Right cardiac atrium (tissue), 5 donors: ENCODE data around the gene JUNB. TPM values are rescaled to one million over a fixed set of nuclear protein-coding genes. Genes with fewer than 3 reads are reported as not detected.

Source experiments
- ATAC-seq, 2 donors: fragments of 200-7000 bp; cut with Tn5 transposase; one replicate each; pipeline versions ENCODE4 v1.8.0 to v1.9.1; 2020; ENCODE audit warnings: moderate library complexity in 2 of 2, mild to moderate bottlenecking in 1 of 2
- DNase-seq, 3 donors: peaks; one replicate each; pipeline ENCODE4 v3.0.0-alpha.2; 2020
- H3K27ac ChIP-seq: one replicate; pipeline ENCODE4 v1.5.1; 2013; ENCODE audit warnings: mild to moderate bottlenecking, low read length, control low read depth, moderate library complexity
- H3K27me3 ChIP-seq: one replicate; pipeline ENCODE4 v1.6.1; 2013; ENCODE audit not compliant: control insufficient read depth, insufficient read depth
- H3K4me1 ChIP-seq: one replicate; pipeline ENCODE4 v1.6.1; 2013; ENCODE audit warnings: low read length; ENCODE audit not compliant: control insufficient read depth, insufficient read depth
- H3K4me3 ChIP-seq: one replicate; pipeline ENCODE4 v1.5.1; 2013; ENCODE audit warnings: low read length, control low read depth
- H3K9me3 ChIP-seq: one replicate; pipeline ENCODE4 v1.6.1; 2013; ENCODE audit warnings: low read length; ENCODE audit not compliant: control insufficient read depth
- WGBS: extraction: QIAGEN DNeasy Blood & Tissue Kit; methylation state at CpG from one replicate; pipeline ENCODE4 v1.1.7; 2013; 5-methylcytosine and 5-hydroxymethylcytosine counted together
- intact Hi-C, 4 donors: fragments of 100-400 bp; cut with DNase I; formaldehyde crosslinking; loops; one replicate each; pipeline versions ENCODE4 v1.11.0 to v1.14.0; 2022 to 2023
- long read RNA-seq, 4 donors: library from polyadenylated mRNA; unstranded; transcript quantifications; one replicate each; pipeline ENCODE4 v2.0.0, GENCODE V29; 2020 to 2021
- polyA plus RNA-seq: library from polyadenylated mRNA; stranded (reverse); fragments of 200-250 nt; gene quantifications from one replicate; pipeline ENCODE4 v1.2.3, GENCODE V29; 2013
- total RNA-seq, 4 donors: library from RNA; stranded (reverse); fragmentation: NEBNext Ultra II Directional; extraction: Animal tissue kit (Norgen Biotek cat#: 25700); gene quantifications; one replicate each; pipeline ENCODE4 v1.2.1, GENCODE V29; 2021
- donor health status: healthy with polysubstance abuse.
- donor health status: DM: no; HTN: yes; CAD: no.
- donor health status: DM: no; HTN: no; CAD: no.
- donor health status: DM: no; HTN: yes; CAD: no; lungs with severe emphysema.
- donor health status: DM: yes; HTN: yes; CAD: no.

The JUNB gene
- total RNA-seq, result 100 to 1,000 TPM in 1 of 4 donors, 10 to 100 TPM in 3; 29.9 to 209 (median 51.9) TPM
- polyA plus RNA-seq, result 156 TPM
- long read RNA-seq, donor 1, transcript JUNB-201 (1 exons, 1,820 nt), result major isoform, 106 of 106 reads
- long read RNA-seq, donor 1, partial matches to known transcripts, result 0 of 106 reads
- long read RNA-seq, donor 1, other reads (novel, unspliced or antisense), result 0 of 106 reads
- long read RNA-seq, donor 2, transcript JUNB-201 (1 exons, 1,820 nt), result major isoform, 88 of 88 reads
- long read RNA-seq, donor 2, partial matches to known transcripts, result 0 of 88 reads
- long read RNA-seq, donor 2, other reads (novel, unspliced or antisense), result 0 of 88 reads
- long read RNA-seq, donor 3, transcript JUNB-201 (1 exons, 1,820 nt), result major isoform, 2,366 of 2,367 reads
- long read RNA-seq, donor 3, partial matches to known transcripts, result 0 of 2,367 reads
- long read RNA-seq, donor 3, other reads (novel, unspliced or antisense), result 1 of 2,367 reads
- long read RNA-seq, donor 4, transcript JUNB-201 (1 exons, 1,820 nt), result major isoform, 84 of 84 reads
- long read RNA-seq, donor 4, partial matches to known transcripts, result 0 of 84 reads
- long read RNA-seq, donor 4, other reads (novel, unspliced or antisense), result 0 of 84 reads

- intact Hi-C loops, result no loop called here
- H3K4me3 ChIP-seq, result peak within 1 kb of the TSS; percentile 82
- H3K27ac ChIP-seq, result peak within 1 kb of the TSS; percentile 98
- under 1% methylated on average over 73 of the region's 73 CpGs for WGBS
- H3K4me1 ChIP-seq, result peaks cover 3% of the 10 kb centered on the region
- ATAC-seq (peak; percentile 67 to 74), DNase-seq (peak; percentile 99)
- H3K27me3 ChIP-seq, result no peaks in the 10 kb centered on the region
- no peaks in the 10 kb centered on the region for H3K9me3 ChIP-seq
These were observed at the start of gene JUNB for GRCh38 chr19:12791345-12792050. TSS of gene JUNB (plus strand) at chr19:12791486. CDS start at chr19:12791772, 286 bp downstream.

- DNase-seq, result no peak
- intact Hi-C loops, result no loop called here
- no peak overlapping the region for H3K27ac ChIP-seq
- no peaks in the 10 kb centered on the region for H3K27me3 ChIP-seq
- no peak for ATAC-seq
- WGBS, result 81% methylated on average over 22 of the region's 22 CpGs
- no peaks in the 10 kb centered on the region for H3K9me3 ChIP-seq
- no peak overlapping the region for H3K4me3 ChIP-seq
- no peaks in the 10 kb centered on the region for H3K4me1 ChIP-seq
These were observed 46.0 kb upstream of the JUNB start for GRCh38 chr19:12745166-12745897.

- no peaks in the 10 kb centered on the region for H3K9me3 ChIP-seq
- ATAC-seq (no peak), DNase-seq (no peak)
- H3K4me1 ChIP-seq, result no peaks in the 10 kb centered on the region
- intact Hi-C loops, result no loop called here
- no peaks in the 10 kb centered on the region for H3K27me3 ChIP-seq
- WGBS, result 62% methylated on average over 6 of the region's 6 CpGs
- no peak overlapping the region for H3K27ac ChIP-seq
- no peak overlapping the region for H3K4me3 ChIP-seq
These were observed 42.8 kb upstream of the JUNB start for GRCh38 chr19:12748489-12748888.

DNA sequence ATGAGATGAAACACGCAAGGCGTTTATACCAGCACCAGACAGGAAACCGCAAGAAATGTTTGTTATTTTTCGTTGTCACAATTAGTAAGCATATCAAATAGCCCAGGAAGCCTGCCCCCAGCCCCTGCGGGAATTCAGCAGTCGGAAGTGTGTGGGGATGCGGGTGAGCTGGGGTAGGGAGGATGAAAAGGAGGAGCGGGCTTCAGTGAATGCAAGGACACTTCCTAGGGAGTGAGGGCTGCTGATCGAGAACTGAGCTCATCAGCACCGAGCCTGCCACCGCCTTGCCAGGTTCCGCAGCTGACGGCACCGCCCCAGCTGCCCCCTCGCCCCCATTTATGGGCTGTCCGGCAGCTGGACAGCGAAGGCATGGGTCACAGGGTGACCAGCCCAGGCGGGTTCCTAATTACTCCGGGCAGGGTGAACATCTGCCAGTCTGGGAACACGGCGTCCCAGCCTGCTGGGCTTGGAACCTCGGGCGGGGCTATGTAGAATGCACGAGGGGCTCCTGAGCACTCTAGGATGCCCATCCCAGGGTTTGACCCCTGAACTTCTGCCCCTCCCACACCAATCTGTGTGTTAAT, 41.3 kb upstream of the JUNB start:
- intact Hi-C loops, result no loop called here
- Histone ChIP-seq H3K27ac (no peak overlapping the region), H3K4me1 (no peaks in the 10 kb centered on the region), H3K4me3 (no peak overlapping the region), H3K27me3 (no peaks in the 10 kb centered on the region), H3K9me3 (no peaks in the 10 kb centered on the region)
- DNase-seq, result no peak
- WGBS, result 38% methylated on average over 24 of the region's 24 CpGs
- ATAC-seq, result no peak

GRCh38 chr19:12750851-12751250, 40.4 kb upstream of the JUNB start:
- intact Hi-C loops, result no loop called here
- no peak overlapping the region for H3K27ac ChIP-seq
- H3K9me3 ChIP-seq, result no peaks in the 10 kb centered on the region
- 67% methylated on average over 9 of the region's 9 CpGs for WGBS
- H3K4me1 ChIP-seq, result no peaks in the 10 kb centered on the region
- no peaks in the 10 kb centered on the region for H3K27me3 ChIP-seq
- no peak for ATAC-seq
- H3K4me3 ChIP-seq, result no peak overlapping the region
- DNase-seq, result no peak

GRCh38 chr19:12751635-12752034, 39.7 kb upstream of the JUNB start, which contains the start of gene BEST2:
TSS of gene BEST2 (plus strand) at chr19:12751791. CDS start at chr19:12752593, 802 bp downstream.
- H3K27me3 ChIP-seq, result no peaks in the 10 kb centered on the region

GRCh38 chr19:12752056-12752781, 39.1 kb upstream of the JUNB start:
- 80% methylated on average over 23 of the region's 23 CpGs for WGBS
- ATAC-seq (no peak), DNase-seq (no peak)
- H3K9me3 ChIP-seq, result no peaks in the 10 kb centered on the region
- no peaks in the 10 kb centered on the region for H3K4me1 ChIP-seq
- H3K27ac ChIP-seq, result no peak overlapping the region
- no peak overlapping the region for H3K4me3 ChIP-seq
- intact Hi-C loops, result no loop called here
- H3K27me3 ChIP-seq, result no peaks in the 10 kb centered on the region

More at GRCh38 chr19:12751635-12752034, 39.7 kb upstream of the JUNB start, which contains the start of gene BEST2:
- WGBS, result 49% methylated on average over 14 of the region's 14 CpGs
- Histone ChIP-seq H3K27ac (no peak within 1 kb of the TSS), H3K4me1 (no peaks in the 10 kb centered on the region), H3K9me3 (no peaks in the 10 kb centered on the region), H3K4me3 (no peak within 1 kb of the TSS)
- intact Hi-C loops, result no loop called here
- ATAC-seq, result no peak
- DNase-seq, result no peak

- intact Hi-C loops, result no loop called here
- H3K27ac ChIP-seq, result no peak overlapping the region
- no peaks in the 10 kb centered on the region for H3K4me1 ChIP-seq
- DNase-seq (no peak), ATAC-seq (no peak)
- H3K27me3 ChIP-seq, result no peaks in the 10 kb centered on the region
- H3K4me3 ChIP-seq, result no peak overlapping the region
- H3K9me3 ChIP-seq, result no peaks in the 10 kb centered on the region
- 71% methylated on average over 50 of the region's 50 CpGs for WGBS
These were observed 36.7 kb upstream of the JUNB start for GRCh38 chr19:12754465-12755196.

DNA sequence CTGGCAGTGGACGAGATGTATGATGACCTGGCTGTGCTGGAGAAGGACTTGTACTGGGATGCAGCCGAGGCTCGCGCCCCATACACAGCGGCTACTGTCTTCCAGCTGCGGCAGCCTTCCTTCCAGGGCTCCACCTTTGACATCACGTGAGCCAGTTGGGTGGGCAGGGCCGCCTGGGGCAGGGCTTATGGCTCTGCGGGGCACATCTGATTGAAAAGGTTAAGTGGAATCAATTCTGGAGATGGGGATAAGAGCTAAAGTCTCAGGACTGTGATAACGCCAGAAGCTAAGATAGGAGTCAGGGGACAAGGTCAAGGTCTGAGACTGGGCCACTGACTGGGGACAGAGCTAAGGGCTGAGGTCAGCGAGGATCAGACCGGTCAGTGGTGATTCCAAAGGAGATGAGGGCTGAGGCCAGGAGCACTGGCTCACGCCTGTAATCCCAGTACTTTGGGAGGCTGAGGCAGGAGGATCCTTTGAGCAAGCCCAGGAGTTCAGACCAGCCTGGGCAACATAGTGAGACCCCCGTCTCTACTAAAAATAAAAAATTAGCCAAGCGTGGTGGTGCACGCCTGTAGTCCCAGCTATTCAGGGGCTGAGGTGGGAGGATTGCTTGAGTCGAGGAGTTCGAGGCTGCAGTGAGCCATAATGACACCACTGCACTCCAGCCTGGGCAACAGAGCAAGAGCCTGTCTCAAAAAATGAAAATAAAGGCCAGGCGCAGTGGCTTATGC, 35.0 kb upstream of the JUNB start:
- DNase-seq (no peak), ATAC-seq (no peak)
- H3K9me3 ChIP-seq, result no peaks in the 10 kb centered on the region
- no peaks in the 10 kb centered on the region for H3K27me3 ChIP-seq
- 83% methylated on average over 19 of the region's 19 CpGs for WGBS
- no peaks in the 10 kb centered on the region for H3K4me1 ChIP-seq
- no peak overlapping the region for H3K27ac ChIP-seq
- H3K4me3 ChIP-seq, result no peak overlapping the region
- intact Hi-C loops, result no loop called here
